Fibroblast of skin of left quadriceps (primary cell): Measurements from ENCODE around the gene NSG1.

Experiments
- DNase-seq, 2 experiments: peaks; one replicate each; pipeline ENCODE4 v3.0.0-alpha.2; 2013; ENCODE audit warnings: low read depth in 2 of 2

The NSG1 gene

DNA sequence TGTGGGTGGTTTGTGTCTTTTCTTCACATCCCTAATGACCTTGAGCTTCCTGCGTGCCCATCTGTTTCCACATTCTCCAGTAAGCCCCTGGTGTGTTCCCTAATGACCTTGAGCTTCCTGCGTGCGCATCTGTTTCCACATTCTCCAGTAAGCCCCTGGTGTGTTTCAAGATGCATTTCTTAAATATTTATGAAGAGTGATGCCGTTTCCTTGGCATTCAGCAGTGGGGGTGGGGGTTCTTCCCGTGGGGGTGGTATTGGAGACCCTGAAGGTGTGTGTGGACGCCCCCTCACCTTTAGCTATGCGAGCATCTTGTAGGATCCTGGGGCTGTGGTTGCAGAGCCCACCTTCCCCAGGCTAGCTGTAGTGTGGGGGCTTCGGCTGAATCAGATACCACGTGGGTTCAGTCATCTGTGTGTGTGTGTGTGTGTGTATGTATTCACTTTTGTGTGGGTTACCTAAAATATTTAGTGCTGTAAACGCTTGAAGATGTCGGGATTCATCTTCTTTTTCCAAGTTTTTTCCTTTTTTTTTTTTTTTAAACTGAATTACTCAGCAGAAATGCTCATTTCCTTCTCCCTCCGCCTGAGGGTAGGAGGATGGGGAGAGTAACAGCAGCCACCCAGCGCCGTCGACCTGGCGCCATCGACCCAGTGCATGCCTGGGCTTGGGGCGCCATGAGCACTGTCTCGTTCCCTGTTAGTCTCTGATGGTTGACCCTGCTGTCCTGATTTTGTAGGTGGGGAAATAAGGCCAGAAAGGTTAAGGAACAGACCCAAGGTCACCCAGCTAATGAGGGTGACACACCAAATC, 9.9 kb downstream of the NSG1 start:
- DNase-seq: peak; percentile 9 to 16

DNA sequence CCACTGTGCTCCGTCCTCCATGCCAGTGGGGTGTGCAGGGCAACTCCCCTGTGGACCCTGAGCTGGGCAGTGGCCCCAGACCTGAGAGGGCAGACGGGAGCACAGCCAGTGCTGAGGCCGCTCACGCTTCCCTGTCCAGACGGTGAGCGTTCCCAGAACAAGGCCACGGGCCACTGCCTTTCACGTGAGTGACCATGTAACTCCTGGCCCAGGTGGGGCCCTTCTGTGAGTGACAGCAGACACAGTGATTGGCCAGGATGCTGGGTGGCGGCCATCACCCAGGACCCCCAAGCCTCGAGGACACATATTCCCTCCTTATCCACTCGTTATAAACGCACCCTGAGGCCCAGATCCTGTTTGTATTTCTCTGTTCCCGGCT, 10.5 kb downstream of the NSG1 start:
- no peak for DNase-seq

DNA sequence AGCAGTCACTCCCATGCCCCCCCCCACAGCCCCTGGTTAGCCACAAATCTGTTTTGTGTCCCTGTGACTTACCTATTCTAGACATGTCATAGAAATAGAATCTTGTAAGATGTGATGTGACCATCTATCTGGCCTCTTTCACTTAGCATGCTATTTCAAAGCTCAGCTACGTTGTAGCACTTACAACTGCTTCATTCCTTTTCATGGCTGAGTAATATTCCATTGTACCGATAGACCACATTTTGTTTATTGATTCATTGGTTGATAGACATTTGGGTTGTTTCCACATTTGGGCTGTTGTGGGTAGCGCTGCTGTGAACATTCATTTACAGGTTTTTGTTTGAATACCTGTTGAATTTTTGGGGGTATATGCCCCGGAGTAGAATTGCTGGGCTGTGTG, 11.5 kb downstream of the NSG1 start:
- DNase-seq: no peak

DNA sequence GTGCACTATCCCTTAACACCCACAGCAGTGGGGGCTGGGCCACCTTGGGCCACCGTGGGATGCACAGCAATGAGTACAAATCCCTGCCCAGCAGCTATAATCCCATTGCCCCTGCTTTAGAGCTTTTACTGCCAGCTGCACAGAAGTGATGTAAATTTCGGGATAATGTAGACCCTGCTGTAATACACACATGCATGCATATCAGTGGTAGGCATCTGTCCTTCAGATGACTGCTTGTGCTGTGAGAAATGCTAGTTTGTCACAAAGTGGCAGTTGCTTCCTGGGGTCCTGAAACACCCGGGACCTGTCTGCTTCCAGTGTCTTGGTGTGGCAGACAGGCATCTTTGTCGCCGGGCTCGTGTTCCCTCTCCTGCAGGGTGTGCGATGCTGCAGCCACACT, 14.1 kb downstream of the NSG1 start:
- no peak for DNase-seq

DNA sequence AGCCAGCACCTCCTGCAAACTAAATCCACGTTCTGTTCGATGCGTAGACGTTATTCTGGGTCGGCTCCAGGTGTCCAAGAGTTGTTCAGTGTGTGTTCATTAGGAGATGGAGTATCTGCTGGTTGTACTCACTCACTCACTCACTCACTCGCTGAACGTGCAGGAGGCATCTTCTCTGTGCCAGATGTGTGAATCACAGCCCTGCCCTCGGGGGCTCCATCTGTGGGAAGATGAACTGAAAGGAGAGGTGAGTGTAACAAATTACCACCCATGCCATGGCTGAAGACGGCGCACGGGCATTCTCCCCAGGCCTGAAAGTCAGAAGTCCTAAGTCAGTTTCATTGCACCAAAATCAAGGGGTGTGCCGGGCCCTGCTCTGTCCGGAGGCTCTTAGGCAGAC, 16.1 kb downstream of the NSG1 start:
- DNase-seq: no peak

DNA sequence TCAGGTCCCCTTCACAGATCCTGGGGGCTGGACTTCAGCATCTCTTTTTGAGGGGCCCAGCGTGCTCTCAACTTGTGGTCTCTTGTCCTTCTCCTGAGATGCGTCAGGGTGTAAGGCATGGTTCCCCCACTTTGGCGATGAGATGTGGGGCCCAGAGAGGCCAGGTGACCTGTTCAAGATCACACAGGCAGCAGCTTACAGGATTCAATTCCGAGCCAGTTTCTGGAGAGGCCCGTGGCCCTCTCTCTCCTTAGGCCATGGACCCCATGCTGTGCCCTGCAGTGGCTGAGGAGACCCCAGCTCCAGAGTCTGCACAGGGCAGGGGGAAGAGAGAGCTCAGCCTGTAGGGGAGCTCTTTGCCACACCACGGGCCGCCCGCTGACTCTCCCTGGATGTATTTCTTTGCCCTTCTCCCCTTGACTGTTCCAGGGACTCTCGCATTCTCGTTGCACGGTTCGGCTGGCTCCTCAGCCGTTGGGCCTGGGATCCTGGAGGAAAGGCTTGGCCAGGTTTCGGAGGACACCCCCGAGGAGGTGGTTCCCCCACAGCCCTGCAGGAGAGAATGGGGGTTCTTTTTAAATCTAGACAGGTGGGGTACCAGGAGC, 18.6 kb downstream of the NSG1 start:
- DNase-seq: no peak

DNA sequence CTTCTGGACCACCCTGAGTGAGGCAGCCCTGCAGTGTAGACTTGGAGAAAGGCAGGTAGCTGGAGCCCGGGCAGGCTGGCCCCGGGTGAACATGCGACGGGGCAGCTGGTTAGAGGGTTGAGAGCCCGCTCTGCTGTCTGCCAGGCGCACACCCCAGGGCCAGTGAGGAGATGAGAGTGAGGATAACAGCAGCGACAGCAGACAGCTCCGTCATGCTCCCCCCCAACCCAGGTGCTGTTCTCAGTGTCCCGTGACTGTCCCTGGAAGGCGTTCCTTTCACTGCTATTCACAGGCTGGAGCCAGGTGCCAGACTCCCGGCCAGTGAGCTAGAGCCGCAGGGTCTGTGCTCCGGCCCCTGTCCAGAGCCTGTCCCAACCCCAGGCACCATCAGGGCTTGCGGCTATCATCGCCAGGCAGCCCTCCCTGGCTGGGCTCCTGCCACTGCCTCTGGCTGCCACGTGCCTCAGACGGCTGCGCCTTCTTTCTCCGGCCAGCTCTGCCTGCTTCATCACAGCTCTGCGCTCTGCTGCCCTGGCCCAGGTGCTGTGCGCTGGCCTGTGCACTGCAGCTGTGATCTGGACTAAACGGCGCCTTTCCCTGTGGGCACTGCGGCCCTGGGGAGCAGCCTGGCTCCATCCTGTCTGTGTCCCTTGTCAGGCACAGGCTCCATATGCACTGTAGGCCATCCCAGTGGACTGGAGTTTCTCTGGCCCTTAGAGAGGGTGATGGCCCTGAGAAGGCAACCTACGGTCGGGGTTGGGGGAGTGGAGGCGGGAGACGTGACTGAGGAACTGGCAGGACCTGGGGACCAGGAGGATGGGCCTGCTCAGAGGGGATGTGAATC, 19.8 kb downstream of the NSG1 start:
- no peak for DNase-seq

DNA sequence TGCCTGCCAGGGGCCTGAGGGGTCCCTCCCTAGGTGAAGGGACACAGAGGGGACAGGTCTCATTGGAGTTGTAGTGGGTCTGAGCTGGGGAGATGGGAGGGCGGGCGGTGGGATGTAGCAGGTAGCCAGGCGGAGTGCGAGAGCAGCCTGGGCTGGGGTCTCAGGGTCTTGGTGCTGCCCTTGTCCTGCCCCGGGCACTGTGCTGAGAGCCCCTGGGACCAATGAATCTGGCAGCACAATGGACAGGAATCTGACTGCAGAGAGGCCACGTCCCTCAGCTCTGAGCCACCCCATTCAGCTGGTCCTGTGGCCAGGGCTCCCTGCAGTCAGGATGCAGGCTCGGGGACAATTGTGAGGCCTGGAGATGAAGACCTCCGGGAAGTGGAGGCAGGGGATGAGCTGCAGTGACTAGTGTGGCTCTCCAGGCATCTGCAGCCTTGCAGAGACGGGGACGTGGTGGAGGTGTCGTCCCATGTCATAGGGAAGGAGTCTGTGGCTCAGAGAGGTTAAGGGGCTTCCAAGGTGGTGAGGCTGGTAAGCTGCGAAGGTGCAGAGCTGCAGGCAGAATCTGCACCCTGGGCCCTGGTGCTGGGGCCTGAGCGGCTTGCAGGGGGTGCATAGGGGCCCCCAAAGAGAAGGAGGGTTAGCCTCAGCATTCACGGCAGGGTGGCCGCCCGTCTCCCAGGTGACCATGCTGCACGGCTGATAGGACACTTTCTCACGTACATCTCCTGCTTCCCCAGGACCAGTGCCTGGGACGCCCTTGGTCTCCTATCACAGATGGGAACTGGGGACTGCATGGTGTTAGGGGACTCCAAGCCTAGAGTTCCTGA, 20.6 kb downstream of the NSG1 start:
- no peak for DNase-seq

DNA sequence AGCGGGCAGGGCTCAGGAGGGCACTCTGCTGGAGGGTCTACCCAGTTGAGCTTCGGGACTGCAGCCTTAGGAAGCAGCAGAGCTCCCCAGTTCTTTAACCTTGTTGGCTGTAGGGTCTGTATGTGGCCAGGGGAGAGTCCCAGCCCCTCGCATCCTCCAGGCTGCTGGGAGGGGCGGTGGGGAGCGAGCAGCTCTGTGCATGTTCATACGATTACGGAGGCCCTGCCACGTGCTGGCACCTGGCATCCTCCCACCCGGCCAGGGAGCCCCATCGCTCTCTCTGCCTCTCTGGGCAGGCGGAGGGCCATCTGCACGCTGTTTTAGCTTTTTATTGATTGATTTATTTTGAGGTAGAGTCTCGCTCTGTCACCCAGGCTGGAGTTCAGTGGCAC, 21.2 kb downstream of the NSG1 start:
- DNase-seq: no peak

DNA sequence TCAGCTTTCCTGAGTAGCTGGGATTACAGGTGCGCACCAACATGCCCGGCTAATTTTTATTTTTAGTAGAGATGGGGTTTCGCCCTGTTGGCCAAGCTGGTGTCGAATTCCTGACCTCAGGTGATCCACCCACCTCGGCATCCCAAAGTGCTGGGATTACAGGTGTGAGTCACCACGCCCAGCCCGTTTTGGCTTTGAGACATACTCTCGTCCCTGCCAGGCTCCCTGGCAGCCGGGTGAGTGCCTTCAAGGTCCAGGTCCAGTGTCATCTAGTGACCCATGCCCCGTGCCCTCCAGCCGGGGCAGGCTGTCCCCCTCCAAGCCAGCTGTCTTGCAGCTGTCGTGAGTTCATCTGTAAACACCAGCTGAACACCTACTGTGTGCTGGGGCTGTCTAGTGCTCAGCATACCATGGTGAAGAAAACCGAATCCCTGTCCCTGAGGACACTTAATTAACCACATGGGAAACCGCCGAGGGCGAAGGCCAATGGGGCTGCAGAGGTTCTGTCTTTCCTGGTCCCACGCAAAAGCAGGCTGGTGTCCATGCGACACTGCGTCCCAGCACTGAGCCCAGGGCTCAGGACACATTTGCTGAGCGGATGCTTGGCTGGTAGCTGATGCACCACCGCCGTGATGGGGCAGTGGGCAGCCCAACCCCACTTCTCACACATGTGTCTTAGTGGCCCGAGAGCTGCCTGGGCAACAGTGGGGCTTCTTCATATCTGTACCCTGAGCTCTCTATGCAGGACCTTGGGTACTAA, 21.9 kb downstream of the NSG1 start:
- DNase-seq: no peak

DNA sequence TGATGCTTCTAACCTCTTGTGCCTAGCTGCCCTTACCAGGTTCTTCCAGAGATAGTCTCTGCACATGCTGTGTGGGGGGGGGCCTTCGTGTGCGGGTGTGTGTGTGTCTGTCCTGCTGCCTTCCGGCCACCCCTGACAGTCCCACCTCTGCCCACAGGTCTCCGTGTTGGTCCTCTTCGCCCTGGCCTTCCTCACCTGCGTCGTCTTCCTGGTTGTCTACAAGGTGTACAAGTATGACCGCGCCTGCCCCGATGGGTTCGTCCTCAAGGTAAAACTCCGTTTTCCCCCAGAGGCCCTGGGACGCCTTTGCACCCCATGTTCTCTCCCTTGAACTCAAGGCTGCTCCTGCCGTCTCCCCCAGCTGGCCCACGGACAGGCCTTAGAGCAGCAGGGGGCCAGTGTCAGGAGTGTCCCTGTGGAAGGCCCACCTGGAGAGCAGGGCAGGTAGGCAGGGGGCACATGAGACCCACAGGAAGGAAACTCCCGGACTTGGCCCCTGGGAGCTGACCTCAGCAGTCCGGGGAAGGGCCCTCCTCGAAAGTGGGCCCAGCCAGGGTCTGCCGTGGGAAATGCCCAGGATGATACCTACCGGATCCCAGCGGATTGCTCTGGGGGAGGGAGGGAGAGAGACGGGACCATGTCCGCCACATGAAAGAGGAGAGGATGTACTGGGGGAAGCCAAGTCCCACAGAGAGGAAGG, 22.7 kb downstream of the NSG1 start:
- no peak for DNase-seq

DNA sequence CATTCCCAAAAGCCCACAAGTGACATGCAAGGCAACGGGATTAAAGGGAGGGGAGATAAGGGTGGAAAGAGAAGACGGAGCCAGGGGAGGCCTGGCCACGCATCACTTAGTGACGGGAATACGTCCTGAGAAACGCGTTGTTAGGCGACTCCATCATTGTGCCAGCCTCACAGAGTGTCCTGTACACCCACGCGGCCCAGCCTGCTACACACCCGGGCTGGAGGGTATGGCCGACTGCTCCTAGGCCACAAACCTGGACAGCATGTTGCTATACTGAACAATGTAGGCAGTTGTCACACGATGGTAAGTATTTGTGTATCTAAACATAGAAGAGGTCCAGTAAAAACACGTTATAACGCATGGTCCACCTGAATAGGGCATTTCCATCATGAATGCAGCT, 23.4 kb downstream of the NSG1 start:
- DNase-seq: no peak

DNA sequence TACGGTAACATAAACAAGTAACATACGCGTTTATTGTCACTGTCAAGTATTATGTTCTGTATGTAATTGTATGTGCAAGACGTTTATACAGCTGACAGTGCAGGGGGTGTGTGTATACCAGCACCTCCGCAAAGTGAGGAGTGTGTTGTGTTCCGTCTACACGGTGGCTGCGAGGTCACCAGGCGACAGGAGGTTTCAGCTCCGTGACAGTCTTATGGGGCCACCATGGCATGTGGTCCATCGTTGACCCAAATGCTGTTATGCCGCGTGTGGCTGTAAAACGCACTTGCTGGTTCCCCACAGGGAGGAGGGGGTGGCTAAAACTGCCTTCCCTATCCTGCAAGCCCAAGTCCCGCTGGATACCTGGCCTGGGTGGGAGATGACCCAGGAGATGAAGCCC, 25.0 kb downstream of the NSG1 start:
- DNase-seq: no peak

DNA sequence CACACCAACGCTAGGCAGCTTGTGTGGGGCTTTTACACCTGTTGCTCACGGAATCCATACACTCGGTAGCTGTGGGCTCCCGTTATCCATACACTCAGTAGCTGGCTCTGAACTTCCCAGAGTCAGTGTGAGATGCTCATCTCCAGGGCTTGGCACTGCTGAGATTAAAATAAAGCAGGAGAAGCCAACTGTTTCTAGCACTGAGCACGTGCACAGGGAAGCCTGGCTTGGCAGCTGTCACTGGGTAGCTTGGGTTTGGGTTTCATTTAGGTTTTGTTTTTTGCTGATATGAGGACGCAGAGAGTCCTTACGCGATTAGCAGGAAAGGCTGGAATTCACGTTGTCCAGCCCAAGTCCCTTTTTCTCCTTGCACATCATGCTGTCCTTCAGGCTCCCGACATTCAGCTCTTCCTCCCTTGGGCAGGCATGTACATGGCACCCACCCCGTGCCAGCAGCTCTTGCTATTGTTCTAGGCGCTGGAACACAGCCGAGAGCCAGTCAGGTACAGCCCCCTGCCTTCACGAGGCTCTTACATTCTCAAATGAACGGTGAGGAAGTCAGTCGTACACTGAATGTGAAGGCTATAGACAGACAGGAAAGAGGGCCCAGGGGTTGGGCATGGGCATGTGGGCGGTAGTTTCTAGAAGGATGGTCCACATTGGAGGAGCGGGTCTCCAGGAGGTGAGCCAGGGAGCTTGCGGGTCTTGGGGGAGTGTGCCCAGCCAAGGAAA, 25.9 kb downstream of the NSG1 start:
- DNase-seq: no peak

DNA sequence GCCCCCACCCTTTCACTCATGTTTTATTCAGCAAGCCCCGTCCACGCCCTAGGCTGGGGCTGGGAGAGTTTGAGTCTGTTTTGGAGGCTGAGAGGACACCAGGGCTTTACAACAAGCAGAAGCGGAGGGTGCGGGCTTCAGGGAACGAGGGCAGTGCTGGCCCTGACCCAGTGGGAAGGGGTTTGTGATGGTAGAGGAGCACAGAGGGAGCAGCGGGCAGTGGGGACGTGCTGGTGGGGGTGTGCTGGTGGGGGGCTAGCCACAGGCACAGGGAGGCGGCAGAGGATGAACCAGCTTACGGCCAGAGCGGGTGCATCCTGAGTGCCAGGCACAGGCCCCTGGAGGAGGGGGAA, 26.4 kb downstream of the NSG1 start:
- no peak for DNase-seq

DNA sequence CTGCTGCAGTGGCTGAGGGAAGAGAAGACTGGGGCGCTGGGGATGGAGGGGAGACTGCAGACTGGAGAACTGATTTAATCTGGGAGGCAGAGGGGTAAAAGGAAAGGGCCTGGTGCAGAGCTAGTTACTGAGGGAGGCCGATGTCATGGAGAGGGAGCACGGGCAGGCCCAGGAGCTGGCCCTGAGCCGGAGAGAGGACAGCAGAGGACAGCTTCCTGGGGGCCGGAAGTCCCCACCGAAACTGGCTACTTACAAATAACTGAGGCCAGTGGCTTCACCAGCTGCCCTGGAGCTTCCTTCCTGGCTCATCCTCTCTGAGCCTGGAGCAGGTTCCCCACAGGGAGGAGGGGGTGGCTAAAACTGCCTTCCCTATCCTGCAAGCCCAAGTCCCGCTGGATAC, 26.9 kb downstream of the NSG1 start:
- DNase-seq: no peak

DNA sequence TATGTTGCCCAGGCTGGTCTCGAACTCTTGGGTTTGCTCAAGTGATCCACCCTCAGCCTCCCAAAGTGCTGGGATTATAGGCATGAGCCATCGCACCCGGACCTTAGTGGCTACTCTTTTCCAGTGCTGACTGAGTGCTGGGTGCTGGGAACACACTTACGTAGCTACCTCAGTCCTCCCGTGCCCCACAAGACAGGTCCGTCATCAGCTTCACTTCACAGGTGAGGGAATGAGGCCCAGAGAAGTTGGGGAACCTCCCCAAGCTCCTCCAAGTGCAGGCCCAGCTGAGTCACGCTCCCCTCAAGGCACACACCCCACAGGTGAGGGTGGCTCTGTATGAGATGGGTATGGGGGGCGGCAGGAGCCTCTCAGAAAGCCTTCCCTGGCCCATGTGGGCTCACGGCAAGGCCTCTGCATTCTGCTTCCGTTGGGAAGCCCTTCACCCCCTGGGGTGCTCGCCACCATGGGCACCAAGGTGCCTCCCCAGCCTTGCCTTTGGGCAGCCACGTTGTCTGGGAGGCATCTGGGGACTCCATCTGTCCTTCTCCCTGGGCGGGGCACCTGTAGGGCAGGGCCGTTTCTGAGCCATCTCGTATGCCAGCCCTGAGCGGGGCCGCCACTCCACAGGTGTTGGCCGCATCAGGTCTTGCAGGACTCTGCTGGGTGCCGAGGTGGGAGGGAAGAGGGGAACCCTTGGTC, 28.4 kb downstream of the NSG1 start:
- DNase-seq: no peak

DNA sequence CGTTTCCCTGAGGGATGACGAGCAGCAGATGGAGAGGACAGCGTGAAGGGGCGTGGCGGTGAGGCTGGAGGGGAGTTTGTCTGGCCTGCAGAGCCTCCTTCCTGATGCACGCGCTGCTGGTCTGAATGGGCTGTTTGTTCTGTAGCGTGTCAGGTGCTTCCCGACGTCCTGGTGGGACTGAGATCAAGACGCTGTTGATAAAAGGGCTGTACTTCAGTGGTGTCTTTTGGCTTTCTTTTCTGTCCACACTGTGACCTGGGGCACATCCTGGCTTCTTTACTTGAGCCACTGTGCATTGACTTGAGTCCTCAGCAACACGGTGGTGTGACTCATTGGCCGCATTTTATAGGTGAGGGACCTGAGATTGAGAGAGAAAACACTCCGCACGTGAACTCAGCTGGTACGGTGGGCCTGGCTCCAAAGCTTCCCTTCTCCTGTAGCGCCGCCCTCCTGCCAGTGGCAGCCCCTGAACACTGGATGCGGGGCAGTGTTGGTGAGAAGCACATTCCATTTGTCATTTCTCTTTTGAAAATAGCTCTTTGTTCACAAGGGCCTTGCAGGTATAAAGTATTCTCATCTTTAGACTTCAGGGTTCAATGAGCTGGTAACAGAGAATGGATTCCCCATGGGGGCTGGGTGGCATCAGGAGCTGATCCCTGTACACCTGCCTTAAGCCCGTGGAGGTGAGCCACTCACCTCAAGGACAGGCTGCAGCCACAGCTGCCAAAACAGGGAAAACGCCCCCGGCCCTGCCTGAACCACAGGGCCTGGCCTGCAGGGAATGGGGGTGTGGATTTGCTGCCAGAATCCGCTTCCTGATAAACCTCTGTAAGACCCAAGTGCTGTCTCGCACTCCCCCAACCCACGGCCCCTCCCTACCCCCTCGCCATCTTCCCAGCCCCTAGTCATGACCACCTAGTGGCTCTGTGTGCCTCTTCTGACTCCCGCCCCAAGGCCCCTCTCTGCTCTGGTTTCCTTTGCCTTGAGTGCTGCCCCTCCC, 29.2 kb downstream of the NSG1 start:
- DNase-seq: no peak
